ENCODE measurements around the gene ERFL.
"Not testable (repeated sequence)": the region's sequence is repeated elsewhere in the genome, so short reads cannot be mapped to it uniquely, and the experiment has no call there.

The ERFL gene

DNA sequence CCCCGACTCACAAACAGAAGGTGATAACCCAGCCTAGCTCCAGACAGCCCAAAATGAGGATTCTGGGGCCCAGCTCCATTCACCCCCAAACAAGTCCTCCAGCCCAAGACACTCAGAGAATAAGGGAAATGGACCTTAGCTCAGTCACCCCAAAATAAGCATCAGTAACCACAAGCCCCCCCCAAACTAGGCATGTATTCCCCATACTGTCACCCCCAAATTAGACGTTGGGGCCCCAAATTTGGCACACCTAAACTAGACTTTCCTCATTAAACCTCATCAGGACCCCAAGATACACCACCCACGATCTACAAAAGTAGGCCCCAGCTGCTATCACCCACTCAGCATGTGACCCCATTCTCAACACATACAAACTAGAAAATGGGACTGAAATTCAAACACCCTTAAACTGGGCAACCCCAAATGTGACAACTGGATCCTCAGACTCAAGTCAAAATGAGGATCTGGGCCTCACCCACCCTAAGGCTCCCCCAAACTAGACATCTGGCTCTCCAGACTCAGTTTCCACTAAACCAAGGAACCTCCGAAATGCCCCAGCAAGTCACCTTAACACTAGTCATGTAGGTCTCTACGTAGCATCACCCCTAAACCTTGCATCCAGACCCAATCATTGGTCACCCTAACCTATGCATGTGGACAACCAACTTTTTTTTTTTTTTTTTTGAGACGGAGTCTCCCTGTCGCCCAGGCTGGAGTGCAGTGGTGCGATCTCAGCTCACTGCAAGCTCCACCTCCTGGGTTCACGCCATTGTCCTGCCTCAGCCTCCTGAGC lies 13.4 kb upstream of the ERFL start:
- no peak for DNase-seq (ENCODE audit: low read depth, low spot score)

DNA sequence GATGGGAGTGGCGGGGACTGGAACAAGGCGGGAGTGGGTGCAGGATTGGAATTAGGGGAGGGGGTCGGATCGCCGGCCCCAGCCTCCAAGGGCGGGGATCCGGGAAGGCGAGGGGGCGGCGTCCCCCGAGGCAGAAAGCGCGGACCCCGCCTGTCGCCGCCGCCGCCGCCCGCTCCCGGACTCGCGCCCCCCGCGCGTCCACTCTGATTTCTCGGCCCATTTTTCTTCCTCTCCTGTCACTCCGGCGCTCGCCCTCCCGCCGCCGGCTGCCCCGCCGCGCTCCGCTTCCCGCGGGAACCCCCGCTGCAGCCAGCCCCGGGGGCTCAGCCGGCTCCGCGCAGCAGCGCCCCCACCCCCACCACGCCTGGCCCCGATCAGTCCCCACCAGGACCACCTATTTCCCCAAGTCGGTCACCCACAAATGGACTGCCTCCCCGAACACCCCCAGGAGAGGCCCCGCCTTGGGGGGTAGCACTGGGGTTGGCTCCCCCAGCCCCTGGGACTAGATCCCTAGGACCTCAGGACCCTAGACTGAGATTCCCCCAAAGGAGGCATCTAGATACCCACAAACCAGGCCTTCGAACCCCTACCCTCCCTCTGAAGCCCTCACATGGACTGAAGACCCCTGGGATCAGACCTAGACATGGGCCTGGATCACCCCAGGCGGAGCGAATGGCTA lies 12.6 kb upstream of the ERFL start:
- DNase-seq (ENCODE audit: low read depth, low spot score) = no peak

DNA sequence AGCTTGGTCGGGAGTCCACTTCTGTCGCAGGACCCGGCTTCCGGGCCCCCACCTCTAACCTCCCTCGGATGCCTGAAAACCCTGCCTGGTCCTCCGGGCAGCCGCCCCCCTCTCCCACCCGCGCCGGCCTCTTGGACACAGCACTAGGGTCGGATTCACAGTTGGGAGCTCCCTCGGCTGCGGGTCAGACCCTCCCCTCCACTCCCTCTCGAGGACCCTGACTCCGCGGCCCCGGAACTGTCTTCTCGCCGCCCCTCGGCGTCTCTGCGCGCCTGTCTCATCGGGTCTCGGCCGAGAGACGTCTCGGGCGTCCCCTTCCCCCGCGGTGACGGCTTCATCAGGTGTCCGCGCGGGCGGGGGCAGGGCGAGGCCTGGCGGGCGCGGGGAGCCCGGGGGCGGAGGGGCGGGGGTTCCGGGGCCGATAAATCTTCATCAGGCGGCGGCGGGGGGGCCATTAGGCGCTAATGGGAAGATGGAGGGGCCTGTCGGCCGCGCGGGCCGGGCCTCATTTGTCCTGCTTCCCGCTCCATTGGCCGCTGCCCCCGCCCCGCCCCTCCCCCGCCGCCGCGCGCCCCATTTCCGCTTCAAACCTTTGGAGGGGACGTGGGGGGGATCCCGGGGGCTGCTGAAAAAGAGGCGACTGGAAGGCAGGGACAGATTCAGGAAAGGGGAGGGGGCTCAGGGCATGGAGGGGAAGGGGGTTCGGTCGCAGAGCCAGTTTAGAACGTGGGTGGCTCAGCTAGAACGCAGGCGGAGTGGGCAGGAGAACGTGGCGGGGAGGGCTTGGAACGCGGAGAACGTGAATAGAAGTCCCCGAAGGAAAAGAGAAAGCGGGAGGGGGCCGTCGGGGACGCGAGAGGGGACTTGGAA lies 11.8 kb upstream of the ERFL start:
- DNase-seq (ENCODE audit: low read depth, low spot score) = no peak

DNA sequence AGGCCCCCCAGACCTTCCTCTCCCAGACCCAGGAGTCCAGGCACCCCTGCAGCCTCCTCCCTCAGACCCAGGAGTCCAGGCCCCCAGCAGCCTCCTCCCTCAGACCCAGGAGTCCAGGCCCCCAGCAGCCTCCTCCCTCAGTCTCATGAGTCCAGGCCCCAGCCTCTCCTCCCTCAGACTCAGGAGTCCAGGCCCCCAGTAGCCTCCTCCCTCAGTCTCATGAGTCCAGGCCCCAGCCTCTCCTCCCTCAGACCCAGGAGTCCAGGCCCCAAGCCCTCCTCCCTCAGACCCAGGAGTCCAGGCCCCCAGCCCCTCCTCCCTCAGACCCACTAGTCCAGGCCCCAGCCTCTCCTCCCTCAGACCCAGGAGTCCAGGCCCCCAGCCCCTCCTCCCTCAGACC lies 11.0 kb upstream of the ERFL start:
- DNase-seq (ENCODE audit: low read depth, low spot score) = not testable (repeated sequence)

DNA sequence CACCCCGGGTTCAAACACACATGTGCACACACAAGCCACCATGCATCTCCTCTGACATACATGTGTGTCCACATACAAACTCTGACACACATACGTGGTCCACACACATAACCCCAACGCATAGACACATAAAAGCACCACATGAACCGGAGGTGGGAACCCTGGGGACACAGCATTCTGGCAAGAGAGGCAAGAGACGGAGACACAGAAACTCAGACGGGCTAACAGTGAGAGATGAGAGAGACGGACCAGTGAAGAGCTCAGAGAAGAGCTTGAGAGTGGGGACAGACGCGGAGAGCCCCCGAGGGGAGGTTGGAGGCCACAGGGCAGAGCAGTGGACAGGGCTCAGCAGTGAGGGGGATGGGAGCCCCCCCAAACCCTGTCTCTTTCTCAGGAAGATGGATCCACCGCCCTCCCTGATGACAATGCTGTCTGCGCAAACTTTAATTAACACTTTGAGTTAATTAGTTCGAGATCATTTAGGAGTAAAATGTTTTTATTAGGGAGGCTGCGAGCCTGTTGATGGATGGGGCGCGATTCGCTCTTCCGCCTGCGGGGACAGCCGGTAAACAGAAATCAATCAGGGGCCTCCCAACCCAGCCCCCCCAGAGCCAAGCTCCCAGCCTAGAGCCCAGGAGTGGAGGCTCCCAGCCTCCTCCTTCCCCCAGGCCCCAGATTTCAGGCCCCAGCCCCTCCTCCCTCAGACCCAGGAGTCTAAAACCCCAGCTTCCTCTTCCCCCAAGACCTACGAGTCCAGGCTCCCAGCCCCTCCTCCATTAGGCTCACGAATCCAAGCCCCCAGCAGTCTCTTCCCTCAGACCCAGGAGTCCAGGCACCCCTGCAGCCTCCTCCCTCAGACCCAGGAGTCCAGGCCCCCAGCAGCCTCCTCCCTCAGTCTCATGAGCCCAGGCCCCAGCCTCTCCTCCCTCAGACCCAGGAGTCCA lies 9.5 kb upstream of the ERFL start:
- no peak for DNase-seq (ENCODE audit: low read depth, low spot score)

DNA sequence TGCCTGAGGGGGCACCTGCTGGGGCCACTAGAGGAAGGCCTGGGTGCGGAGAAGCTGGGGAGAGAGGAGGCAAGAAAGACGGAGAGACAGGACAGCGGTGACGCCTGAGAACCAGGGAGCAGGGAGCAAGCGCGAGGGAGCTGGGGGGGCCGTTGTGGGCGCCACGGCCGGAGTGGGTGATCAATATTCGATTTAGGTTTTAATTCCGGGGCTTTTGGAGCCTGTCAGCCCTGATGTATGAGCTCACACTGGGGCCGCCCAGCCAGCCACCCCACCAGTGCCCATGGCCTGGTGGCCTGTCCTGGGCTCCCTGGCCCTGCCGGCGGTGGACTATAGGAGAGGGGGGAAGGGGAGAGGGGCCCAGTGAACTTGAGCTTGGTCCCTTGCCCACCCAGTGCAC lies 8.7 kb upstream of the ERFL start:
- DNase-seq (ENCODE audit: low read depth, low spot score) = no peak

DNA sequence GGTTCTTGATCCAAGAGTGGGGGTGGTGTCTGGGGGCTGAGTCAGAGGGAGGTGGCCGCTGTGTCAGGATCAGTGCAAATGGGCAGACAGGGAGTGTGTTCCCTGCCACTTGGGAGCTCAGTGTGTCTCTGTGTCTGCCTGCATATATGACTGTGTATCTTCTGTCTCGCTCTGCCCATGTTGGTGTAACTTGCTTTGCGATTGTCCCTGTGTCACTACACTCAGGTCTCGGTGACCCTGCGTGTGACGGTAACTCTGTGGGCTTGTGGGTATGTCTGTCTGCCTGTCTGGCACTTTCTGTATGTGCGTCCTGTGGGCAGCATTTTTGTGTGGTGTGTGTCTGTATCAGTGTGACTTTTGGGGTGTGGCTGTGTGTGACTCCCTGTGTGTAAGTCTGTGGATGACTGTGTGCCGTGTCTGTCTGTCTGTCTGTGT lies 8.2 kb upstream of the ERFL start:
- DNase-seq (ENCODE audit: low read depth, low spot score) = no peak

DNA sequence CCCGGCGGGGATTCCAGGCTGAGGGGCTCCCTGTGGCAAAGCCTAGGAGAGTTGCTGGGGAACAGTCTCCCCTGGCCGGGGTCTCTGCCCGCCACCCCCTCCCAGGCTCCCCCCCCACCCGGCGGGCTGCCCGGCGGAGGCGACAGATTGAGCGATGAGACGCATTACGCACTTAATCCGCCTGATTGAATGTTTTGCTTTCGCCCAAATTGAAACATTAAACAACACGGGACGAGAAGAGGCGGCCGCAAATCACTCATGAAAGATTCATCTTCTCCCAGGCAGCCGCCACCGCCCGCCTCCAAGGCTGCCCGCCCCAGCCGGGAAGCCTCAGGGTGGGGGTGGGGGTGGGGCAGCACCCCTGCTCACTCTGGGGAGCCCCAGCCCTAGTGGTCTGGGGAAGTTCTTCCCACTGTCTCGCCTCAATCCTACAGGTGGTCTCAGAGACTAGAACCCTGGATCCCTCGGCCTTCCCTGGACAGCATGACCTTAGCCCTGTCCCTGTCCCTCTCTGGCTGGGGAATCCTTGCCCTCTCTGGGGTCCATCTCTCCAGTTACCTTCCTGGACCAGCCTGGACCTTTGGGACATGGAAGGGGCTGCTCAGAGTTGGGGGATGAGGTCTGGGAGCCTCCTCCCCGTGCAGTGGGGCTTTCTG lies 7.6 kb upstream of the ERFL start:
- no peak for DNase-seq (ENCODE audit: low read depth, low spot score)

DNA sequence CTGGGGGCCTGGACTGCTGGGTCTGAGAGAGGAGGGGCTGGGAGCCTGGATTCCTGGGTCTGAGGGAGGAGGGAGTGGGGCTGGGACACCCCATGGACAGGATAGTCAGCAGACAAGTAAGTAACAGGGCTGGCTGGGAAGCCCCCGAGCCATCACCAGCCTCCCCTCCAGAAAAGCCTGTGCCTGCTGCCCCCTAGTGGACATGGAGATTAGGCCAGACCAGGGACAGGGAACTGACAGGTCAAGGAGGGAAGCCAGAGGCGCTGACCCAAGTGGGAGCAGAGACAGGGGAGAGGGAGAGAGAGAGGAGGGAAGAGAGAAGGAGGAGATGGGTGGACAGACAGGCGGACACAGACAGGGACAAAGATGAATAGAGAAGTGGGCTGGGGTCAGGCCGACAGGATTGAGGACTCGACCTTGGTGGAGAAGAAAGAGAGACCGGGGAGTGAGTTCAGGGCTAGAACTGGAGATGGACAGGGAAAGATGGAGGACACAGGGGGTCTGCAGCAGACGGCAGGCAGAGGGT lies 6.7 kb upstream of the ERFL start:
- DNase-seq (ENCODE audit: low read depth, low spot score) = peak; percentile 69

DNA sequence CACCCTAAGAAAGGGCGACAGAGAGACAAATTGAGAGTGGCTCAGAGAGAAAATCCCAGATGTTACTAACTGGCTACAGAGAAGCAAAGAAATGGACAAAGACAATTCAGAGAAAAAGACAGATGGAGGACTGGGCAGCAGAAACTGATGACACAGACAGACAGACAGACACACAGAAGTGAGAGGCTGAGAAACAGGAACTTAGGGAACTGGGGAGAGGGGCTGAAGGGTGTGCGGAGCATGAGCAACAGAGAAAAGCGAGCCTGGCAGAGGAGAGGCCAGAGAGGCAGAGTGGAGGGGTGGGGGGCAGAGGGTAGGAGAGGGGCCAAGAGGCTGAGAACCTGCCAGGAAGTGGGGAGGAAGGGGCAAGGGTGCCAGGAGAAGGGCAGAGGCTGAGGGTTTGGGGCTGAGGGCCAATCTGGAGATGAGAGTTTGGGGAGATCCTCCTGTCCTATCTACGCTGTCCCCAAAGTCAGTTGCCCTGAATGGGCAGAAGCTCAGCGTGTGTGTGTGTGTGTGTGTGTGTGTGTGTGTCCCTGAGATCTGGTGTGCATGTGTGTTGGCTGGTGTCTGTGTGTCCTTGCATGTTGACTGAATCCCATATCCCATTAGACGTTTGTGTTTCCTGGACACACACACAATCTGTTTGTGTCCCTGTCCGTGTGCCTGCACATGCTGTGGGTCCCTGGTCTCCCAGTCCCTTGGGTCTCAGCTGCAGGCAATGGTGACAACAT lies 5.6 kb upstream of the ERFL start:
- DNase-seq (ENCODE audit: low read depth, low spot score) = no peak

DNA sequence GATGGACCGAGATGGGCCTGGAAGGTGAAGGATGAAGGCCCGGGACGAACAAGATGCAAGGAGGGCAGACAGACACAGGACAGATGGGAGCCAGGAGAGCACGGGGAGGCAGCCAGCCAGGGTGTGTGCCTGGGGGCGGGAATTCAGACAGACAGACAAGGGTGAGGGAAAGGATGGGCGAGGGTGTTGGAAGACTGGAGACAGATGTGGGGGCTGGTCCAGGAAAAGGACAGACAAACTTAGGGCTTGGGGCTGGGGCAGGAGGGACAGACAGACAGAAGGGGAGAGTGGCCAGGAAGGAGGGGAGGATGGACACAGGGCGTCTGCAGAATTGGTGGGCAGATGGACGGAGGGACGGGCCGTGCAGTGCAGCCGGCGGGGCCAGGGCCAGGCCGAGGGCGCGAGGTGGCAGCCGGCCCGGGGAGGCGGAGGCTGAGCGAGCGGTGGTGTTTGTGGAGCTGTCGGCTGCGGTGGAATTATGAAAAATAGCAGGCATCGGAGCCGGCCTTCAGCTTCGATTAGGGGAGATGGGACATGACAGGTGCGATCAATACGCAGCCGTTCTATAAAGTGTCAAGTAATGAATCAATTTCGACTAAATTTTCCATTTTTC lies 4.6 kb upstream of the ERFL start:
- DNase-seq (ENCODE audit: low read depth, low spot score) = no peak

DNA sequence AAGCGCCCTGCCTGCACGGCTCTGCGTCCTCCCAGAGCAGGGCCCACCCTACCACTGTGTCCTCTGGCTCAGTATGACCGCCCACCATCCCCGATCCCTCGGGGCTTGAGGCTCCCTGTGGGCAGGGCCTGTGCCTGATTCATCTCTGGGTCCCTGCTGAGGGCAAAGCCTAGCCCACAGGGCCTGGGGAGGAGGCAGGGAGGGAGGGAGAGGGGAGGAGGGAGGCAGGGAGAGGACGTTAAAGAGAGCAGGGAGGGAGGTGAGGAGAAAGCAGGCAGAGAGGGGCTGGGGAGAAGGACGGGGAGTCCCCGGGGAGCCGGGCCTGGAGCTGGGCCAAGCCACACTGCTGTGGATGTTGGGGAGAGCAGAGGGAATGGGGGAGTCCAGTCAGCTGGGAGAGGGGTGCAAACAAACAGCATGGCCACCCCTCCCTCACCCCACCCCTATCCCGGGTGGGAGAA lies 4.0 kb upstream of the ERFL start:
- no peak for DNase-seq (ENCODE audit: low read depth, low spot score)

DNA sequence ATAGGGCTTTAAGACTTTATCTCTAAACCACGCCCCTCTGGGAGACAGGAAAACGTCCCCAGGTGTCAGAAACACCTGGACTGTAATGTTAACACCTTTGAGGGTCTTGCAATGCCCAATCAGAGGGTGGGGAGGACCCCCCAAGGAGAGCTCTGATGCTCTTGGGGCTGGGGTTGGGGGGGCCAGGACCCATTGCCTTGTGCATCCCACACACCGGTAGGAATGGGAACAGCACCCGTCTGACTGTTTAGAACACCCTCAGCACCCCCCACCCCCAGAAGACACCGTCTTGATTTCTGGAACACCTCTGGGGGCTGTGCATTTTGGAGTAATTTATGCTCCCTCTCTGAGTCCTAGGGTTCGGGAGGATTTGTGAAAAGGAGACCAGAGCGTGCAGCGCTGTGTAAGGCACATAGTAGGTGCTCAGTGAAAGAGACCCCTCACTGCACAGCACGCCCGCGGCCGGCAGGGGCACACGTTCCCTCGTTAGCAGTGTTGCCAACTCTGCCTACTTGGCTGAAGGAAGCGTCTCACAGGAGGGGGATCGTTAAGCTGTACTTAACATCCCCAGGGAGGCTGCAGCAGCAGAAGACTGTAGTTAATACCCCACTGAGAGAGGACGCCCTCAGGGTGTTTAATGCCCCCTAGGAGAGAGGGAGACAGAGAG lies 2.8 kb upstream of the ERFL start:
- no peak for DNase-seq (ENCODE audit: low read depth, low spot score)

DNA sequence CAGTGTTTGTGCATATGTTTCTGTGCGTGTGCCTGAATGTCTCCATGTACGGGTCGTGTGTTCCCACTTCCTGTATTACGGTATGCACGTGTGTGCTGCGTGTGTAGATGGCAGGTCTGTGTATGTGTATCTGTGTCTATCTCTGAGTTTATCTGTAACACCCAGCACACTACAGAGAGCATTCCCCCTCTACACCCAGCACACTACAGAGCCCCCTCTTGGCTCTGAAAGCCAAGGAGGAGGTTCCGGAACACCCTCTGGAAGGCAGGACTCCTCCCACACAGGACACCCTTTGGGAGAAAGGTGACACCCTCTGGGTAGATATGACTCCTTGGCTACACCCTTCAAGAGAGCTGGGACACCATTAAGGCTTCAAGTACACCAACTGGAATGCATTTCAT lies 2.1 kb upstream of the ERFL start:
- DNase-seq (ENCODE audit: low read depth, low spot score) = no peak

DNA sequence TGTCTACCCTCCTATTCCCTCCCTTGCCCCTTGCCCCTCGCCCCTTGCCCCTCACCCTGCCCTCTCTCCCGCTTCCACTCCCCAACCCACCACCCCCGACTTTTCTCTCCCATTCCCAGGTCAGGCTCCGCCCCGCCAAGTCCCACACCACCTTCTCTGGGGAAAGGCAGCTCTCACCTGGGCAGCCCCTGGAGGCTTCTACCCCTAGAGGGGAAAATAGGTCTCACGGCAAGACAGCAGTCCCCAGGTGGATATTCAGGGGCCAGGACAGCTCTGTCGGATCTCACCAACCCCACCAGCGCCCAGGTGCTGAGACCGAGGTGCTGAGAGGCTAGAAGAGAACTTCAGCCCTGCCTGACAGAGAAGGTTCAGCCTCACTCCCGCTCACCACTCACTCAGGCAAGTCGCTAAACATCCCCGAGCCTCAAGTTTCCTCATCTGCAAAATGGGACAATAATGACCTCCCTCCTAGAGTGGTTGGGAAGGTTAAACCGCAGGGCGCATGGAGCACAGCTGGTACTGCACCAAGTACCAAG lies 1.4 kb upstream of the ERFL start:
- DNase-seq (ENCODE audit: low read depth, low spot score) = no peak

DNA sequence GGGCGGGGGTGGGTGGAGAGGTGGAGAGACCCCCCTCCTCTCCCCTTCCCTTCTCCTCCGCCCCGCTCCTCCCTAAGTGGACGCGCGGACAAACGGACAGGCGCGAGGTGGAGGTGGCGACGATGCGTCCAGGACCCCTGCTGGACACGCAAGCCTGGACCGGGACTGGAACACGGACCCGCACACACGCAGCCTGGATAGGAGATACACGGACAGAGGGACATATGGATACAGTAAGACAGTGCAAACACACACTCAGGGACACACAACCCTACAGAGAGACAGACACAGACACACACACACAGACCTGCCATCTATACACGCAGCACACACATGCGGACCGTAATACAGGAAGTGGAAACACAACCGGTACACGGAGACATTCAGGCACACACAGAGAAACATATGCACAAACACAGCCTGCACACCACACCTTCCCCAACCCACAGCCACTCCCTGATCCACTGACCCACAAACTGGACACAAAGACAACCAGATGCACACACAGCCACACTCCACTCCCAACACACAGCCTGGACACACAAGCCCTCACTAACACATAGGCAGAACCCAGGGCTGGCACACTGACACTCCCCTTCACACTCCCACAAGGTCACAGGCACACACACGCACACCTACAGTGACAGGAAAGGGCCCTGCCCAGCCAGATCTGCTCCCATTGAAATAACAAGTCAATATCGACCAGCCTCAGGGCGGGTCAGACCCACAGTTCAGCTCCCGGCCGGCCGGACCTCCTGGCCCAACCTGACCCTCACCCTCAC lies 696 bp upstream of the ERFL start:
- DNase-seq (ENCODE audit: low read depth, low spot score) = no peak

DNA sequence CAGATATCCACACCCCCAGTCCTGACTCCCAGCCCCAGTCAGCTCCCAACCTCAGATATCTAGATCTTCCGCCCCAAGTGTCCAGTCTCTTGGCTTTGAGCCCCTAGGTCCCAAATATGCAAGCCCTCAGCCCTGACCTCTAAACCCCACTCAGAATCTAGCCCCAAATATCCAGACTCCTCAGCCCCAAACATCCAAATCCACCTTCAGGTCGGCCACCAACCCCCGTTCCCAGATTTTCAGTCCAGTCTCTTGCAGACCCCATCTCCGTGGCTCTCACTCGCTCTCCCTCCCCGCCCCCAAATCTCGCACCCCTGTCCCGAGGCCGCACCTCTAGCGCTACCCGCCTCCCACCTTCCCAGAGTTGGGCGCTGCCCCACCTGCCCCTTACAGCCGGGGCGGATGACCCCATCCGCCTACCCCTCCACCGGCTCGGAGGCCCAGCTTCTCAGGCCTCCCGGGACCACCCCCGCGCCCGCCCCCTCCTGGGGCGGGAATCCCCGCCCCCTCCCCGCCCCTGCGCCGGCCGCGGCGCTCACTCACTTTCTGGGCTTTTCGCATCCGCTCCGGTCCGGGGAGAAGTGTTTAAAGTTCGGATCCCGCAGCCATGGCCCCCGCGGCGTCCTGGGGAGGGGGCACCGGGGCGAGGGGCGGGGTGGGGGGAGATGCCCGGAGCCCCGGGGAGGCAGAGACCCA lies 604 bp downstream of the ERFL start:
- no peak for DNase-seq (ENCODE audit: low read depth, low spot score)

Data from activated naive CD8-positive, alpha-beta T cell treated with anti-CD3 and anti-CD28 coated beads, Interleukin-2, amount 50 U/mL, for 16 hours (primary cell).